ENCODE measurements around the gene COX17. TPM values are rescaled to one million over a fixed set of nuclear protein-coding genes. Genes with fewer than 3 reads are reported as not detected.

Gene COX17
- total RNA-seq (2013) = 45.2 TPM
- 10 to 100 TPM; 23.0 to 83.6 (median 81.6) TPM for polyA plus RNA-seq
- polyA minus RNA-seq = 15.7 and 23.7 TPM in 2 replicates
- 9.7 to 30.6 (median 17.5) reads per million in 11 experiments for total RNA-seq

GRCh38 chr3:119676771-119677640 lies at the start of gene COX17:
Gene COX17, minus strand, starts transcription at chr3:119677406. Its CDS starts 96 bp downstream, at chr3:119677310.
- Histone ChIP-seq H3K9me3 (replicated peaks in 1 of 2; ENCODE audit: control insufficient read depth in 1 of 2, insufficient read depth in 1 of 2, low read length in 2 of 2) (no peaks in the 10 kb centered on the region), H3K79me2 (ENCODE audit: insufficient read depth, low read length) (peaks cover 33% of the 10 kb centered on the region), H2AFZ (ENCODE audit: insufficient read depth, low read depth, low read length, poor library complexity, severe bottlenecking) (peak within 1 kb of the TSS; percentile 88), H3K27ac (ENCODE audit: low read depth in 1 of 2, low read length in 2 of 2) (peak within 1 kb of the TSS; percentile 94 to 98), H3K4me2 (replicated peaks; ENCODE audit: extremely low read depth, low read length, poor library complexity, severe bottlenecking) (peak within 1 kb of the TSS; percentile 75), H3K36me3 (replicated peaks in 1 of 2; ENCODE audit: control insufficient read depth in 1 of 2, insufficient read depth in 2 of 2, low read length in 2 of 2) (peaks cover 31 to 37% of the 10 kb centered on the region in 2 donors), H3K4me1 (ENCODE audit: control insufficient read depth in 1 of 2, insufficient read depth in 2 of 2, low read length in 2 of 2) (peaks cover 9 to 20% of the 10 kb centered on the region in 2 donors), H3K9ac (ENCODE audit: insufficient read depth, low read length, poor library complexity, severe bottlenecking) (peak within 1 kb of the TSS; percentile 83), H3K27me3 (ENCODE audit: control insufficient read depth in 2 of 2, insufficient read depth in 2 of 2, low read length in 2 of 2) (no peaks in the 10 kb centered on the region), H4K20me1 (ENCODE audit: insufficient read depth, low read length) (no peaks in the 10 kb centered on the region), H3K4me3 (replicated peaks in 1 of 3; ENCODE audit: low read depth in 2 of 3, low read length in 3 of 3) (peak within 1 kb of the TSS; percentile 81 to 97 (median 89))
- peaks cover 18% of the 10 kb centered on the region for H3K4me1 Mint-ChIP-seq
- intact Hi-C loops (cut with micrococcal nuclease) = loop anchor here (2.0 to 10.0 kb wide), 4 partner anchors 40 to 212 kb away; partner anchors contain the start of genes TIMMDC1 (in 2 of the 2), POGLUT1 (in 1 of the 2) and TMEM39A (in 1 of the 2)
- H3K9me3 Mint-ChIP-seq = no peaks in the 10 kb centered on the region
- peaks cover 33 to 34% of the 10 kb centered on the region in 2 donors for H3K36me3 Mint-ChIP-seq
- no peaks in the 10 kb centered on the region for H3K27me3 Mint-ChIP-seq (ENCODE audit: low read depth in 3 of 3)
- peak within 1 kb of the TSS; percentile 83 to 99 for H3K4me3 Mint-ChIP-seq
- peak; percentile 95 to 97 (median 95) for DNase-seq
- under 1% methylated on average over 32 of the region's 54 CpGs for WGBS (ENCODE audit: insufficient coverage)
- H3K27ac Mint-ChIP-seq = peak within 1 kb of the TSS; percentile 97 to 100 (median 99)
- TF ChIP-seq, protein P1, sequence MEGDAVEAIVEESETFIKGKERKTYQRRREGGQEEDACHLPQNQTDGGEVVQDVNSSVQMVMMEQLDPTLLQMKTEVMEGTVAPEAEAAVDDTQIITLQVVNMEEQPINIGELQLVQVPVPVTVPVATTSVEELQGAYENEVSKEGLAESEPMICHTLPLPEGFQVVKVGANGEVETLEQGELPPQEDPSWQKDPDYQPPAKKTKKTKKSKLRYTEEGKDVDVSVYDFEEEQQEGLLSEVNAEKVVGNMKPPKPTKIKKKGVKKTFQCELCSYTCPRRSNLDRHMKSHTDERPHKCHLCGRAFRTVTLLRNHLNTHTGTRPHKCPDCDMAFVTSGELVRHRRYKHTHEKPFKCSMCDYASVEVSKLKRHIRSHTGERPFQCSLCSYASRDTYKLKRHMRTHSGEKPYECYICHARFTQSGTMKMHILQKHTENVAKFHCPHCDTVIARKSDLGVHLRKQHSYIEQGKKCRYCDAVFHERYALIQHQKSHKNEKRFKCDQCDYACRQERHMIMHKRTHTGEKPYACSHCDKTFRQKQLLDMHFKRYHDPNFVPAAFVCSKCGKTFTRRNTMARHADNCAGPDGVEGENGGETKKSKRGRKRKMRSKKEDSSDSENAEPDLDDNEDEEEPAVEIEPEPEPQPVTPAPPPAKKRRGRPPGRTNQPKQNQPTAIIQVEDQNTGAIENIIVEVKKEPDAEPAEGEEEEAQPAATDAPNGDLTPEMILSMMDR (IDR thresholded peaks at IDR 0.05) = no peak

DNA sequence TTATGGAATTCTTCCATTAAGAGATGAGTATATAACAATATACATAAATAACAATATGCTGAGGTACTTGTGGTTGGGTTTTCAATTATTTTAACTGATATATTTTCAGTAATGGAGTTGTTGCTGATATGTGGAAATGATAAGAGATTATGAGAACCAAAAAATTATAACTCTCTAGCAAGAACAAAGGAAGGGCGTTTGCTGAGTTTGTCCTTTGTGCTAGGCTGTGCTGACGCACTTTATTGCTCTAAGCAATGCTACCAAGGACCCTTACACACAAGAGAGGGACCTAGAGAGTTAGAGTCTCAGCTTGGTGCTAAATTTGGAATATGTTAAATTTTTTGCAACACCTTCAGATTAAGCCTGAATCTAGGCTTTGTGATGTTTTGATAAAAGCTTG lies 49.7 kb upstream of the COX17 start:
- TF ChIP-seq, protein P1 (IDR thresholded peaks at IDR 0.05) = no peak
- Histone ChIP-seq H3K27me3 (ENCODE audit: control insufficient read depth in 2 of 2, insufficient read depth in 2 of 2, low read length in 2 of 2) (no peaks in the 10 kb centered on the region), H3K27ac (ENCODE audit: low read depth in 1 of 2, low read length in 2 of 2) (no peak overlapping the region), H3K9ac (ENCODE audit: insufficient read depth, low read length, poor library complexity, severe bottlenecking) (no peak overlapping the region), H3K4me1 (ENCODE audit: control insufficient read depth in 1 of 2, insufficient read depth in 2 of 2, low read length in 2 of 2) (no peaks in the 10 kb centered on the region), H3K79me2 (ENCODE audit: insufficient read depth, low read length) (no peaks in the 10 kb centered on the region), H2AFZ (ENCODE audit: insufficient read depth, low read depth, low read length, poor library complexity, severe bottlenecking) (no peak overlapping the region), H3K9me3 (replicated peaks in 1 of 2; ENCODE audit: control insufficient read depth in 1 of 2, insufficient read depth in 1 of 2, low read length in 2 of 2) (no peaks in the 10 kb centered on the region), H4K20me1 (ENCODE audit: insufficient read depth, low read length) (no peaks in the 10 kb centered on the region), H3K4me2 (replicated peaks; ENCODE audit: extremely low read depth, low read length, poor library complexity, severe bottlenecking) (no peak overlapping the region), H3K36me3 (replicated peaks in 1 of 2; ENCODE audit: control insufficient read depth in 1 of 2, insufficient read depth in 2 of 2, low read length in 2 of 2) (no peaks in the 10 kb centered on the region), H3K4me3 (replicated peaks in 1 of 3; ENCODE audit: low read depth in 2 of 3, low read length in 3 of 3) (no peak overlapping the region)
- no peak for DNase-seq
- Mint-ChIP-seq H3K4me3 (no peak overlapping the region), H3K36me3 (no peaks in the 10 kb centered on the region), H3K27ac (no peak overlapping the region), H3K4me1 (peaks cover 3% of the 10 kb centered on the region), H3K9me3 (peaks cover 0 to 1% (median 0%) of the 10 kb centered on the region in 7 donors), H3K27me3 (ENCODE audit: low read depth in 3 of 3) (peaks cover 0 to 3% (median 1%) of the 10 kb centered on the region in 3 donors)
- intact Hi-C loops (cut with micrococcal nuclease) = no loop called here
- WGBS (ENCODE audit: insufficient coverage) = no CpG with 5 or more reads among the region's 2 CpGs
